NCI-H128 (cell line): ENCODE measurements around the gene PAK1.

Experiments used
- DNase-seq: peaks from one replicate; lab custom pipeline; 2025; ENCODE audit not compliant: unreplicated experiment; lab: John Stamatoyannopoulos, UW

The PAK1 gene

GRCh38 chr11:77475206-77475605 lies 1.3 kb upstream of the PAK1 start:
- DNase-seq = no peak

DNA sequence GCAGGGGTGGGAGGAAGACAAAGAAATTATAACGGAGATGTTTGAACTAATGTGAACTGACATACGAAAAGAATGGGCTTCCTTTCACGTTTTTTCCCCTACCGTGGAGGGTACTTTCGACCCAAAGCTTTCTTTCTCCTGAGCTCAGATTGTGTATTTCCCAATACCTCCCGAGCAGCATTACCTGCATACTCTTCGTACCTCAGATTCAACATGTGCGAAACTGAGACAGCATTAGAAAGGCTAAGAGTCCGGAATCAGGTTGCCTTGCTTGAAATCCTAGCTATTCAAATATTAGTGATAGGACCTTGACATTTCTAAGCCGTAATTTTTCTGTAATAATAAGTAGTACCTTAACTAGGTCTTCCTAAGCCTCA lies 778 bp upstream of the PAK1 start:
- no peak for DNase-seq

- no peak for DNase-seq
Observed at GRCh38 chr11:77472991-77473800, 698 bp downstream of the PAK1 start.

DNA sequence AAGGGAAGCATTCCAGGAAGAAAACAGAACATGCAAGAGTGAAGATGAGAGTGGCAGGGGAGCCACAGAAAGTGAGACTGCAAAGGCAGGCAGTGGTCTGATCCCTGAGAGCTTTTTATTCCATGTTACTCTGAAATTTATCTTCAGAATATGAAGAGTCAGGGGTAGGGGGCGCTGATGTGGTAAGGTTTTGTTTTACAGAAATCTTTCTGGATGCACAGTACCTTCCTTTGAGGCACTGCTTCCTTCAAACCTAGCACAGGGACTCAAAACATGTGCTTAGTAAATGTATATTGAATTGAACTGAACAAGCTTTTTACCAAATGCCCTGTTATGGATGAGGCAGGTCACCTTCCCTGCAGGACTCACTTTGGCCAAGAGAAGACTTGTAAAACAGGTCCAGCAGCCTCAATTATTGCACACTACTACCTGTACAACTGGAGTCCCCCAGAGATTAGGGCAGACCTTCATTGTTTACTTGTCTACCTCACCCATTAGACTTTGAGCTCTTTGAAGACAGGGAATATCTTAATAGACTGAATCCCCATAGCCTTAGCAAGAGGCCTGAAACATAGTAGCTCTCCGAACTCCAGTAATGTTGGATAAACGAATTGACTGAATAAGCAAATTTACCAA lies 2.2 kb downstream of the PAK1 start:
- DNase-seq = no peak

- DNase-seq = no peak
Observed at GRCh38 chr11:77470971-77471370, 2.9 kb downstream of the PAK1 start.

- no peak for DNase-seq
Observed at GRCh38 chr11:77470504-77470903, 3.4 kb downstream of the PAK1 start.

DNA sequence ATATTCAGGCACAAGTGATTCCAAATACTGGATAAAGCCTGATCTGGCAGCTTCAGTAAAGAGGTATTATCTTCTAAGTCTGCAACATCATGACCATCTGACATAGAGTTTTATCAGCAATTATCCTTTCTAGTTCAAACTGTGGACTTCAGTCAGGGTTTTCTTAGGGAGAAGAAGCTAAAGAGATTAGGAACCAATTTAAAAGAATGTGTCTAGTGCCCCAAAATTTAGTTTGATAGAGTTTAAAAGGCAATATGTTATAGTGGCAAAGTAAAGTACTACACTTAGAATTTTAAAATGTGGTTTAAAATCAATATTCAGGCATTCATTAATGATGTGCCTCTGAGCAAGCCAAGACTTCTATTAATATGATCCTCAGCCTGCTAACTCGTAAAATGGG lies 5.4 kb downstream of the PAK1 start:
- DNase-seq = no peak

GRCh38 chr11:77467993-77468392 lies 5.9 kb downstream of the PAK1 start:
- no peak for DNase-seq

GRCh38 chr11:77467233-77467632 lies 6.7 kb downstream of the PAK1 start:
- no peak for DNase-seq

- DNase-seq = no peak
Observed at GRCh38 chr11:77457340-77457739, 16.6 kb downstream of the PAK1 start.

- no peak for DNase-seq
Observed at GRCh38 chr11:77455740-77456139, 18.2 kb downstream of the PAK1 start.

DNA sequence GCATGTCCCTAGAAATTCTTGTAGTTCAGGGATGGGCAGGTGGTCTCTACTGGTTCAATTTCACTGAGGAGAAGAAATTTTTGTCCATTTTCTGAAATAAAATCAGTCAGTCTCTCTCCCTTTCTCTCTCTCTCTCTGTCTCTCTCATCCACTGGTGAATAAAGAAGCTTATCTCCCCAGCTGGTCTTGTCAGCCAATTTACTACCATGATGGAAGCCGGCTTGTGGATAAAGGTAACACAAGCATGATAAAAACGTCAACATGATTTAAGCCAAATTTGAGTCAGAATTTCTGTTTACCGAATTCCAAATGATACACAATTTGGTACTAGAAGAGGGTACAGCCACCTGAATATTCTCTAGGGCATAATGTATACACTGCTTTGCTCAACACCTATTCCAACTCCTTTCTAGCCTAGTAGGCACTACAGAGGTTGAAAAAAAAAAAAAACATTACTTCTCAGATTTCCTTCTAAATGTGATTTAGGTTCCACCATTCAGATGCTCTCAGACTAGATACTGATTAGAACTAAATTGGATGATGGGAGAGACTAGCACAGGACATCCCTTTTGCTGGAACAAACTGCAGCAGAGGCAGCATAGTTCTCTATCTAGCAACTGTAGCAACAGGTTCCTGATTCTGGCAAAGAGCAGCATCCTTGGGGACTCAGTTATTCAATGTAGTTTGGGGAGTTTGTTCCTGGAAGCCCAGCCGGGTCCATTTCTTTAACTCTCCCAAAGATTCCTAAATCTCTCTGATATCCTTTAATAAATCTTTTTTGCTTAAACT lies 18.8 kb downstream of the PAK1 start:
- no peak for DNase-seq

DNA sequence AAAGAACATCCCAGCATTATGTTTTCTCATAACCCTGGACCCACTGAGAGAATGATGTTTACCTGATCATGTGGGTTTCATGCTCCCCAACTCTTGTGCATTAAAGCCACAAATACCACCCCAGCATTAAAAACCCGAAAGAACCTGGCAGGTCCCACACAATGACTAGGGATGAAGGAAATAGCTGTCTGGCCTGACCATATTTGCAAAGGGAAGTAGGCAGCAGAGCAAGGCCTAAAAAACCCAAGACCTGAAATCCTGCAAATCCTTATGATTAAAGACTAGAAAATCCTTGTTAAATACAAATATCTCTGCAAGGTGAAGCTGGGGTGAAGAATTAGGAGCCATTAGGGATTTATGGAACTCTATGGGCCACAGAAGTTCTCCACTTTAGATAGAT lies 23.7 kb downstream of the PAK1 start:
- DNase-seq = no peak

GRCh38 chr11:77449784-77450183 lies 24.1 kb downstream of the PAK1 start:
- DNase-seq = no peak

DNA sequence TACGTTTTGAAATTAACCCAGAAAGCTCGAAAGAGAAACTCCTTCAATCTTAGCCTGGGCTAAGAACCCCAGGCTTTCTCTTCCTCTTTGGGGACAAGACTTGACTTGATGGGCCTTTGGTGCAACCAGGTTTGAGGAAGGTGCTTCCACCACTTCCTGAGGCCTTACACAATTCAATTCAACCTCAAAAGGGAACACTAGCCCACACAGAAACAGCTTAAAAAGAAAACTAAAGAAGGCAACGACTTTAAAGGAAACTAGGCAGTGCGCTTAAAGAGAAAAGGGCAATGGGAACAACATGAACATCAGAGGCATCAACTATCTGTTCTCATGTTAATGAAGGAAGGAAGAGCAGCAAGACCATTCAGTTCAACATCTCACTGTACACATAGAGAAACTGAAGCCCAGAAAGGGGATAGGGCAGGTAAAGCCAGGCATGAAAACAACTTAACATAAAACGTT lies 24.8 kb downstream of the PAK1 start:
- no peak for DNase-seq

DNA sequence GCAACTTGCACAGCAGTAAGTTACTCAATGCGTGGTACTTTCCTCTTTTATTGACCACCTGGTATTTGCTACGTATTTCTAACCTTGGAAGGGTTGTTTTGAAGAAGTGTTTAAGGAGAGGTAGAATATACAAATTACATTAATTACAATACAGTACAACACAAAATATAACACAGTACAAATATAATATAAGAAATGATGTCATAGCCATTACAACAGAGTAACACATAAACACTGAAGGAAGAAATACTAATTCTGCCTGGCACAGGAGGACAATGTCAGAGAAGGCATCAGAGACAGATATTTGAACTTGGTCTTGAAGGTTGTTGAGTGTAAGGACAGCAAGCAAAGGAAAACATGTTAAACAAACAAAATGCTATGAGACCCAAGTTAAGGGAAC lies 25.6 kb downstream of the PAK1 start:
- DNase-seq = no peak

GRCh38 chr11:77446911-77447629 lies 26.8 kb downstream of the PAK1 start:
- no peak for DNase-seq

GRCh38 chr11:77444261-77444660 lies 29.6 kb downstream of the PAK1 start:
- no peak for DNase-seq

GRCh38 chr11:77442394-77443053 lies 31.4 kb downstream of the PAK1 start:
- DNase-seq = no peak

- DNase-seq = no peak
Observed at GRCh38 chr11:77441426-77441825, 32.5 kb downstream of the PAK1 start.

- DNase-seq = no peak
Observed at GRCh38 chr11:77440678-77441077, 33.2 kb downstream of the PAK1 start.
